AG09319 (cell line): Measurements from ENCODE around the gene ARHGAP25.

Experiments
- DNase-seq: peaks from one replicate; pipeline ENCODE4 v3.0.0-alpha.2; 2010; ENCODE audit warnings: low read depth; ENCODE audit errors: extremely low read depth
- TF ChIP-seq, protein P1 (sequence below): IDR thresholded peaks from 2 replicates; pipeline ENCODE4 v1.5.1; 2011; ENCODE audit warnings: low read depth, mild to moderate bottlenecking, inconsistent platforms, low read length, moderate library complexity

The ARHGAP25 gene

DNA sequence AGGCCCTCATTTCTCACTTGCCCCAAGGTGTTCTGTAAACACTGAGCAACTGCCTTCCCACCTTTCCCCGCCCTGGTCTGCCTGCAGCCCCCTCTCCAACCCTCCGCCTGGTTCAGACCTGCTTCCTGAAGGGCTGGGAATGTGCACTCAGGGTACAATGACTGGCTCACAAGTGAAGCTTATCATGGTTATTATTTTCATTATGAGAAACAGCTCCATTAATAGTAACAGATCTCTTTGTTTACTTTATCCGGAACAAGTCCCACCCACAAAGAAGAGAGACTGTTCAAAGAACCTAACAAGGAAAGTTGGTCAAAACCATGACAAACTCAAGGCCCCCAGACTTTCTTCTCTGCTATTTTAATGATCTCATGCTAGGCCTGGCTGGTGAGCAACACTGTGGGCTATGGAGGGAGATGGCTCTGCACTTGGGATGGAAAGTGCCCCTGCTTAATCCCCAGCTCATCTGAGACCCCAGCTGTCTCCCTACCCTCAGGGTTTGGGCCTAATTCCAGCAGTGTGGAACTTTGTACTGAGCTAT lies 36.7 kb downstream of the ARHGAP25 start:
- TF ChIP-seq, protein P1, sequence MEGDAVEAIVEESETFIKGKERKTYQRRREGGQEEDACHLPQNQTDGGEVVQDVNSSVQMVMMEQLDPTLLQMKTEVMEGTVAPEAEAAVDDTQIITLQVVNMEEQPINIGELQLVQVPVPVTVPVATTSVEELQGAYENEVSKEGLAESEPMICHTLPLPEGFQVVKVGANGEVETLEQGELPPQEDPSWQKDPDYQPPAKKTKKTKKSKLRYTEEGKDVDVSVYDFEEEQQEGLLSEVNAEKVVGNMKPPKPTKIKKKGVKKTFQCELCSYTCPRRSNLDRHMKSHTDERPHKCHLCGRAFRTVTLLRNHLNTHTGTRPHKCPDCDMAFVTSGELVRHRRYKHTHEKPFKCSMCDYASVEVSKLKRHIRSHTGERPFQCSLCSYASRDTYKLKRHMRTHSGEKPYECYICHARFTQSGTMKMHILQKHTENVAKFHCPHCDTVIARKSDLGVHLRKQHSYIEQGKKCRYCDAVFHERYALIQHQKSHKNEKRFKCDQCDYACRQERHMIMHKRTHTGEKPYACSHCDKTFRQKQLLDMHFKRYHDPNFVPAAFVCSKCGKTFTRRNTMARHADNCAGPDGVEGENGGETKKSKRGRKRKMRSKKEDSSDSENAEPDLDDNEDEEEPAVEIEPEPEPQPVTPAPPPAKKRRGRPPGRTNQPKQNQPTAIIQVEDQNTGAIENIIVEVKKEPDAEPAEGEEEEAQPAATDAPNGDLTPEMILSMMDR, result no peak
- no peak for DNase-seq

DNA sequence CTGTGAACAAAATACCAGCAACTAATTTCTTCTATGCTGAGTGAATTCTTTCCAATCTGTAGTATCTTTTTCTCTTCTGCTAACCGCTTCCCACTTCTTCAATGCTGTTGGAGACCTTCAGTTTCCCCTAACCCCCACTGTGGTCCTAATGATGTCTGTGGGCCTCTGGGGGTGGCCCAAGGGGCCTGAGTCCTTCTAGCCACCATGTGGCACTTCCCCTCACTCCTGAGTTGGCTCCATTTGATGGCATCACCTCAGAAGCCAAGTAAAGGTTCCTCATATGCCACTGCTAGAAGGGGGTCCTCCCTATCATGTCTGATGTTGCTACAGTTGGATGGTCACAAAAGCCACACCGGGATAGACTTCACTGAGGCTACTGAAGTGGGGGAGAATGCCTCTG lies 37.5 kb downstream of the ARHGAP25 start:
- no peak for DNase-seq

DNA sequence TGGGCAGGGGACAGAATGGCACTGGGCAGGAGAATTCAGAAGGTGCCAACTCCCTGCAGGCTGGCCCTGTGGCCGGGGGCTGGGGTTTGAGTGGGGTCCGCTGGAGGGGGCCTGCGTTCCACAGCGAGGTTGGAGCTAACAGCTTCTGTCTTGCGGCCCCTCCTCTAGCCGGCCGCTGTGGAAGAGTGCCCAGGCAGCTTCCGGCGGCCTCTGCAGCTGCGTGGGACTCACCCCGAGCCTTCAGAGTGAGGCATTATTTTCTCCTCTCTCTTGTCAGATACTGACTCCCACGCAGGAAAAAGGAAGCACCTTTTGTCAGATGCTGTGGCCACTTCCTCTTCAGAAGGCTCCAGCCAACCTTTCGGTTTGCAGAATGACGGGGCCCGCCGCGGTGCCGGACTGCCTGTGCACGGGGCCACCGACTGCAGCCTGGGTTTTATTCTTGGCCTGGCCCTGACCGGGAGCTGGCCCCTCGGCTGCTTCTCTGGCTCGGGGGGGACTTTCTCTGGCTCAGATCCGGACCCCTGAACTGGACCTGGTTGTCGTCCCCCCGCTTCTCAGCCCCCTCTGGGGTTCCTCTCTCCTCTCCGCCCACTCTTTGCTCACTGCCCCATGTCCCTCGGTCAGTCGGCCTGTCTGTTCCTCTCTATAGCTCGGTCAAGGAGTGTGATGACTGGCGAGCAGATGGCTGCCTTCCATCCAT lies 40.1 kb downstream of the ARHGAP25 start:
- TF ChIP-seq, protein P1, result no peak
- no peak for DNase-seq

More for the DNA sequence above, 37.5 kb downstream of the ARHGAP25 start:
- TF ChIP-seq, protein P1, result no peak

DNA sequence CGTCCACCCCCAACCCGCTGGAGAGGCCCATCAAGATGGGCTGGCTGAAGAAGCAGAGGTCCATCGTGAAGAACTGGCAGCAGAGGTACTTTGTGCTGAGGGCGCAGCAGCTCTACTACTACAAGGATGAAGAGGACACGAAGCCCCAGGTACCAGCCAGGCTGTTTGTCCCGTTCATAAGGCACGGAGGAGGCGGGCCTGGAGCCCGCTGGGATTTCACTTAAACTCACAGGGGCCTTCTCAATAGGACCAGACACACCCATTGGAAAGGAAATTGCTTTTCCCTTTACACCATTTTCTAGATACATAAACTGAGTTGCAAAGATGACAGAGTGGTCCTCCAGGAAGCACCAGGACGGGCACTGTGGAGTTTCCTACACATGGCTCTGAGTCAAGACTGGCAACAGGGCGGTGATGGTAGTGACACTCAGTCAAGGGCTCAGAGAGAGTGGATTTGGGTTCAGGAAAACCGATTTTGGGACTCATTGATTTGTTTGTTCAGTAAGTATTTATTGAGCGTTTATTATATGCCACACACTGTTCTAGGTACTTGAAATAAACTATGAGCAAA lies 40.7 kb downstream of the ARHGAP25 start:
- TF ChIP-seq, protein P1, result no peak

DNA sequence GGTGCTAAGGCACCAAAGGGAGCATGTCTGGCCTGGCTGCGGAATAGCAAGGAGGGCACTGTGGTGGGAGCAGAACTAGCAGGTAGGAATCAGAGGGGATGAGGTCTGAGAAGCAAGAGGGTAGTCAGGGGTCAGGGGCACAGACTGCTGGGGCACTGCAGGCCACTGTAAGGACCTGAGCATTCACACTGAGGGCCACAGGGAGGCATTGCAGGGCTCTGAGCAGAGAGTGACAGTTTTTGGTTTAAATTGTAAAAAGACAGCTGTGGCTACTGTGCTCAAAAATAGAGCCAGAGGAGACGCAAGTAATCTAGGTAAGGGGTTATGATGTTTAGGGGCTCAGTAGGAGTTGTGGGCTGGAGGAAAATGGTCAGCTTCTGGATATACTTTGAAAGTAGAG lies 41.5 kb downstream of the ARHGAP25 start:
- no peak for DNase-seq
- TF ChIP-seq, protein P1, result peak; percentile 1; the same call in 1 of the 2 replicates

More for the DNA sequence above, 40.7 kb downstream of the ARHGAP25 start:
- DNase-seq, result no peak

DNA sequence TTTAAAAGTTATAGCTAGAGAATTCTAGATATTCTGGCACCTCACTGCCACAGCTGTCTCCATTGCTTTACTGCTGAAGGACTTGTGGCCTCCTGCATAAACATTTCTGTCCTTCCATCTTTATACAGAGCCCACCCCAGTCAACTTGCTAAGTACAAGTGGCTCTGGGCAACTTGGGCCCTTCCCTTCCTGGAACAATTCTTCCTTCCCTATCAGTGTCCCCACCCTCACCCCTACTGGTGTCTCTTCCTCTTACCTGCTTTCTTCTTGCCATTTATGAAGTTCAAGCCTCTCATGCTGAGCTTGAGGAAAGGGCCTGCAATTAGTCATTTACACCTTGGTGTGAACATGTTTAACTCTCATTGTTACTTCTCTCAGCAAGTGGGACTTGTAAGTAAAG lies 45.0 kb downstream of the ARHGAP25 start:
- DNase-seq, result no peak
- TF ChIP-seq, protein P1, result no peak

DNA sequence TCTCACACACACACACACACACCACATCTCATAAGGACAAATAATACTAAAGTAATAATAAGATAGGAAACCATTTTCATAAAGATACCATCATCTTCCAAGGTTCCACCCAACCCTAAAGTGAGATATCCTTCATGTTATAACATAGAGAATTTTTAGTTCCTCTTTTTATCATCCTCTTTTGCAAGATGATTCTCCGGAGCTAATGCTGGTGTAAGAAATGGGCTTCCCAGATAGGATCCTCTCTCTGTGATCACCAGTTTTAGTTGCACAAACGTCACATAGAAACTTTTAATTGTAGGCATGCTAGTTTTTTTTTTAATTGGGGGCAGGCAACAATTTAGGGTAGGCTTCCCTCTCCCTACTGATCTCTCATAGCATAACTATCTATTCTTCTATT lies 49.6 kb downstream of the ARHGAP25 start:
- no peak for DNase-seq
- TF ChIP-seq, protein P1, result no peak
